A673 (cell line): ENCODE data around the gene ALDH18A1. TPM values are rescaled to one million over a fixed set of nuclear protein-coding genes. Genes with fewer than 3 reads are reported as not detected.

Source experiments
- BruUV-seq: library from RNA; stranded (reverse); fragments of 400-500 nt; replicated peaks from 2 replicates; lab custom pipeline; 2021; lab: Mats Ljungman, UMichigan
- CTCF ChIA-PET: fragments of 300-600 bp; sonication (Branson Sonifier 250); formaldehyde crosslinking; loops from one replicate; lab custom pipeline; 2022; ENCODE audit warnings: antibody characterized with exemption; lab: Charles Lee
- POLR2A ChIA-PET: fragments of 300-600 bp; sonication (Branson Sonifier 250); formaldehyde crosslinking; loops from one replicate; lab custom pipeline; 2022; ENCODE audit warnings: antibody characterized with exemption; ENCODE audit not compliant: low non-redundant PET; lab: Charles Lee
- DNase-seq: peaks from one replicate; pipeline ENCODE4 v3.0.0-alpha.2; 2015; ENCODE audit warnings: low spot score
- H3K27ac ChIP-seq: fragments of 200-600 bp; sonication (generic); 2 replicates; pipeline ENCODE4 v1.5.1; 2016; ENCODE audit warnings: mixed run types, low read depth, mild to moderate bottlenecking, mixed read lengths, antibody characterized with exemption, low read length; ENCODE audit not compliant: poor library complexity, severe bottlenecking
- H3K27me3 ChIP-seq: fragments of 200-600 bp; sonication (generic); replicated peaks from 2 replicates; pipeline ENCODE4 v1.6.1; 2017; ENCODE audit warnings: mixed run types, low read depth, mild to moderate bottlenecking, mixed read lengths, antibody characterized with exemption, low read length; ENCODE audit not compliant: insufficient read depth, poor library complexity
- H3K36me3 ChIP-seq: fragments of 200-600 bp; sonication (generic); 2 replicates; pipeline ENCODE4 v1.6.1; 2016; ENCODE audit warnings: mixed run types, mild to moderate bottlenecking, mixed read lengths, antibody characterized with exemption, low read length; ENCODE audit not compliant: insufficient read depth, poor library complexity, severe bottlenecking
- H3K4me1 ChIP-seq: fragments of 200-600 bp; sonication (generic); 2 replicates; pipeline ENCODE4 v1.6.1; 2017; ENCODE audit warnings: mixed run types, mild to moderate bottlenecking, mixed read lengths, antibody characterized with exemption, low read length; ENCODE audit not compliant: insufficient read depth, poor library complexity, severe bottlenecking
- H3K4me3 ChIP-seq: fragments of 200-600 bp; sonication (generic); 2 replicates; pipeline ENCODE4 v1.5.1; 2016; ENCODE audit warnings: low read depth, mixed run types, mild to moderate bottlenecking, mixed read lengths, low read length; ENCODE audit not compliant: poor library complexity, severe bottlenecking
- H3K9me3 ChIP-seq: fragments of 200-600 bp; sonication (generic); 2 replicates; pipeline ENCODE4 v1.6.1; 2016; ENCODE audit warnings: mixed run types, low read depth, mild to moderate bottlenecking, mixed read lengths, antibody characterized with exemption, low read length; ENCODE audit not compliant: poor library complexity, severe bottlenecking
- EZH2 ChIP-seq: fragments of 200-600 bp; sonication (generic); IDR thresholded peaks from 2 replicates; pipeline ENCODE4 v1.6.1; 2017; ENCODE audit warnings: borderline replicate concordance, low read depth, mild to moderate bottlenecking, mixed read lengths, antibody characterized with exemption, low read length; ENCODE audit not compliant: poor library complexity, severe bottlenecking
- intact Hi-C: fragments of 100-400 bp; cut with micrococcal nuclease; formaldehyde crosslinking; loops from one replicate; pipeline ENCODE4 v1.10.0; 2022; ENCODE audit not compliant: unreplicated experiment
- total RNA-seq: library from RNA; stranded (reverse); gene quantifications from 2 replicates; pipeline ENCODE4 v1.2.3, GENCODE V29; 2021
- TF ChIP-seq, protein P1 (sequence below): fragments of 300-800, 200-600 bp; sonication (generic); conservative IDR thresholded peaks from 2 replicates; pipeline ENCODE4 v1.5.1; 2017; ENCODE audit warnings: low read depth, mild to moderate bottlenecking, antibody characterized with exemption, low read length, moderate library complexity, mixed read lengths

ALDH18A1 gene
- total RNA-seq, 1 experiment from 2014 or later, result 88.0 TPM

DNA sequence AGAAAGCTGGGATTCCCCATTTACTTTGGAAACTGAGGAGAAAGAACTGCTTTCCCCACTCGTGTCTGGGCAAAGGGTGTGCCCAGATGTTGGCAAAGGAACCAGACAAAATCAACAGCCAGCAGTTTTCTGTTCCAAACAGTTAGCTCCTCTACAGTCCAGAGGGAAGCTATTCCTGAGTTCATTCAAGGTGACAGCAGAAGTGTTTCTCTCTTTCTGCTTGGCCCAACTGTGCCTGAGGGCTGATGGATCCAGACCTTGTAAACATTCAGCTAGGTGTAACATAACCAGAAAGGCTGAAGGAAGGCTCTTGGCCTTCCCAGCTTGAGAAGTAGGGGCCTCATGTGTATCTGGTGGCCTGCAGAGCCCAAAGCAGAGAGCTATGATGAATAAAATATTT, 7.0 kb upstream of the ALDH18A1 start:
- Histone ChIP-seq H3K4me1 (no peaks in the 10 kb centered on the region), H3K27me3 (no peaks in the 10 kb centered on the region), H3K9me3 (no peaks in the 10 kb centered on the region), H3K27ac (no peak overlapping the region), H3K4me3 (no peak overlapping the region), H3K36me3 (peaks cover 9% of the 10 kb centered on the region)
- no TSS peak for BruUV-seq
- no peak for DNase-seq
- TF ChIP-seq EZH2, result no peak
- intact Hi-C loops, result no loop called here
- ChIA-PET CTCF (no interaction called here), POLR2A (no interaction called here)

GRCh38 chr10:95661818-95662217, 5.3 kb upstream of the ALDH18A1 start:
- H3K4me1 ChIP-seq, result no peaks in the 10 kb centered on the region
- intact Hi-C loops, result no loop called here
- no peaks in the 10 kb centered on the region for H3K9me3 ChIP-seq
- H3K36me3 ChIP-seq, result peaks cover 9% of the 10 kb centered on the region
- BruUV-seq, result no TSS peak
- no peak overlapping the region for H3K4me3 ChIP-seq
- DNase-seq, result no peak
- CTCF ChIA-PET, result no interaction called here
- no peak overlapping the region for H3K27ac ChIP-seq
- no peak for TF ChIP-seq EZH2
- TF ChIP-seq, protein P1, sequence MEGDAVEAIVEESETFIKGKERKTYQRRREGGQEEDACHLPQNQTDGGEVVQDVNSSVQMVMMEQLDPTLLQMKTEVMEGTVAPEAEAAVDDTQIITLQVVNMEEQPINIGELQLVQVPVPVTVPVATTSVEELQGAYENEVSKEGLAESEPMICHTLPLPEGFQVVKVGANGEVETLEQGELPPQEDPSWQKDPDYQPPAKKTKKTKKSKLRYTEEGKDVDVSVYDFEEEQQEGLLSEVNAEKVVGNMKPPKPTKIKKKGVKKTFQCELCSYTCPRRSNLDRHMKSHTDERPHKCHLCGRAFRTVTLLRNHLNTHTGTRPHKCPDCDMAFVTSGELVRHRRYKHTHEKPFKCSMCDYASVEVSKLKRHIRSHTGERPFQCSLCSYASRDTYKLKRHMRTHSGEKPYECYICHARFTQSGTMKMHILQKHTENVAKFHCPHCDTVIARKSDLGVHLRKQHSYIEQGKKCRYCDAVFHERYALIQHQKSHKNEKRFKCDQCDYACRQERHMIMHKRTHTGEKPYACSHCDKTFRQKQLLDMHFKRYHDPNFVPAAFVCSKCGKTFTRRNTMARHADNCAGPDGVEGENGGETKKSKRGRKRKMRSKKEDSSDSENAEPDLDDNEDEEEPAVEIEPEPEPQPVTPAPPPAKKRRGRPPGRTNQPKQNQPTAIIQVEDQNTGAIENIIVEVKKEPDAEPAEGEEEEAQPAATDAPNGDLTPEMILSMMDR, result no peak
- POLR2A ChIA-PET, result no interaction called here
- H3K27me3 ChIP-seq, result no peaks in the 10 kb centered on the region

DNA sequence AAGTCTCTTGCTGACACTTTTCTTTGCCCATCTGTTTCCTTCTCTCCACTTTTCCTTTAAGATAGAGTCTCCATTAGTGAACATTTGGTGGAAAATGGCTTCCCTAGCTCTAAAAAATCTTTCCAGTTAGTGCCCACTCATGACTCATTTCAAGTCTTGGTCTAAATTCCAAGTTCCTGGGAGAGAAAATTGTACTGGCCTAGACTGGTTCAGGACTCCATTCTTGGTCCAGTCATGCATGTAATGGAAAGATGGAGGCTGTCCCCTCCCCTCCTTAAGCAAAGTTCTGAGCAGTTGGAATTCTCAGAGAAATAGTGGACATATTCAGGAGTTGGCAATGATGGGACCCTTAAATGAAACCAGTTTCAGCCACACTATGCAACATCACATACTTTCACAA, 3.8 kb upstream of the ALDH18A1 start:
- ChIA-PET CTCF (no interaction called here), POLR2A (no interaction called here)
- Histone ChIP-seq H3K36me3 (peaks cover 9% of the 10 kb centered on the region), H3K27ac (no peak overlapping the region), H3K27me3 (no peaks in the 10 kb centered on the region), H3K9me3 (no peaks in the 10 kb centered on the region), H3K4me1 (no peaks in the 10 kb centered on the region), H3K4me3 (no peak overlapping the region)
- no TSS peak for BruUV-seq
- TF ChIP-seq, protein P1, result no peak
- no peak for TF ChIP-seq EZH2
- no peak for DNase-seq
- intact Hi-C loops, result no loop called here

DNA sequence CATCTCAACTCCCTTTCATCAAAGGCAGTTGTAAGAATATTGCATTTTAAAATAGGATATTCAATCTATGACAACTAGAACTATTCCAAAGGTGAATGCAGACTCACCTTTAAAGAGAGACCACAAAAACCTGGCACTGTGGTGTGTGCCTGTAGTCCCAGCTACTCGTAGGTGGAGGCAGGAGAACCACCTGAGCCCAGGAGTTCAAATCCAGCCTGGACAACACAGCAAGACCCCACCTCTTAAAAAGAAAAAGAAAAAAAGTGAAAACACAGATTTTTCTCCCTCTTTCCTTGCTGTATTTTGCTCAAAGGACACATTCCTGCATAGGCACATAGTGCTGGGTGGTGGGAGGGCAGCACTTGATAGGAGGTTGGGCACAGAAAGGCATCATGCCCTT, 739 bp upstream of the ALDH18A1 start:
- Histone ChIP-seq H3K36me3 (peaks cover 7% of the 10 kb centered on the region), H3K27ac (no peak overlapping the region), H3K4me1 (no peaks in the 10 kb centered on the region), H3K9me3 (no peaks in the 10 kb centered on the region), H3K27me3 (no peaks in the 10 kb centered on the region), H3K4me3 (peak overlapping the region; percentile 78)
- ChIA-PET CTCF (interaction anchor here (1.2 kb wide), 1 partner anchor 37 kb away, joined by 5 read pairs; the partner anchor contains the start of gene TCTN3), POLR2A (no interaction called here)
- BruUV-seq, result no TSS peak
- no peak for DNase-seq
- TF ChIP-seq, protein P1, result no peak
- no peak for TF ChIP-seq EZH2
- intact Hi-C loops, result no loop called here
